Adrenal gland (tissue), 12 donors: ENCODE results near the gene TPGS2. TPM values are rescaled to one million over a fixed set of nuclear protein-coding genes. Genes with fewer than 3 reads are reported as not detected.

Source experiments
- DNase-seq, 7 donors: peaks; one replicate each; pipeline ENCODE4 v3.0.0-alpha.2; 2019 to 2020
- H3K27ac ChIP-seq, 5 donors: fragments of 200-600 bp; sonication (generic) in 4 of 5; 1 replicate in 3 of 5; 2 replicates in 2 of 5; pipeline versions ENCODE4 v1.5.1 to v1.8.0; 2016 to 2020; ENCODE audit warnings: mild to moderate bottlenecking in 1 of 5
- H3K27me3 ChIP-seq: fragments of 200-600 bp; 2 replicates; pipeline ENCODE4 v1.8.0; 2021
- H3K36me3 ChIP-seq, 2 donors: fragments of 200-600 bp; replicated peaks in 1 of 2; 1 replicate in 1 of 2; 2 replicates in 1 of 2; pipeline versions ENCODE4 v1.5.1 to v1.8.0; 2018 to 2022
- H3K4me1 ChIP-seq, 2 donors: fragments of 200-600 bp; replicated peaks in 1 of 2; 1 replicate in 1 of 2; 2 replicates in 1 of 2; pipeline versions ENCODE4 v1.5.1 to v1.8.0; 2018 to 2021
- H3K4me3 ChIP-seq, 4 donors: fragments of 200-600 bp; sonication (generic) in 3 of 4; one replicate each; pipeline ENCODE4 v1.5.1; 2016 to 2018
- H3K9me3 ChIP-seq, 3 donors: fragments of 200-600 bp; sonication (generic) in 1 of 3; replicated peaks in 1 of 3; 1 replicate in 2 of 3; 2 replicates in 1 of 3; pipeline versions ENCODE4 v1.5.1 to v1.8.0; 2016 to 2021
- POLR2A ChIP-seq, 2 donors: fragments of 450-650 bp; IDR thresholded peaks; one replicate each; pipeline ENCODE4 v1.6.1; 2017; ENCODE audit warnings: antibody characterized with exemption in 2 of 2, mild to moderate bottlenecking in 2 of 2, moderate library complexity in 1 of 2
- WGBS, 4 donors: extraction: QIAGEN DNeasy Blood & Tissue Kit in 2 of 4; methylation state at CpG; one replicate each; pipeline versions ENCODE4 v1.1.5 to v1.1.7; 2013 to 2017; 5-methylcytosine and 5-hydroxymethylcytosine counted together
- intact Hi-C, 2 donors: fragments of 100-400 bp; cut with DNase I; formaldehyde crosslinking; loops; one replicate each; pipeline versions ENCODE4 v1.14.1 to v1.15.0; 2022 to 2023
- polyA plus RNA-seq, 3 donors: library from polyadenylated mRNA; stranded (reverse); fragments of 200-250 nt in 2 of 3; fragments of 350-450 nt in 1 of 3; fragmentation: Illumina TruSeq in 1 of 3; extraction: RNeasy Lipid Tissue Mini Kit (QIAGEN cat#74804) in 1 of 3; gene quantifications; one replicate each; pipeline ENCODE4 v1.2.3, GENCODE V29; 2013 to 2014
- total RNA-seq, 9 donors: library from RNA; depleted of rRNA in 4 of 9; stranded (reverse); fragments of >200 nt in 4 of 9; fragments of 120-200 nt in 1 of 9; fragmentation: NEBNext Ultra II Directional in 1 of 9; extraction: Animal tissue kit (Norgen Biotek cat#: 25700) in 1 of 9; gene quantifications; one replicate each; pipeline versions ENCODE4 v1.1.0 to v1.2.4, GENCODE V29; 2013 to 2023
- TF ChIP-seq, protein P1 (sequence below), 6 experiments: fragments of 450-650 bp in 4 of 6; fragments of 200-600 bp in 2 of 6; sonication (generic) in 1 of 6; IDR thresholded peaks; 1 replicate in 5 of 6; 2 replicates in 1 of 6; pipeline versions ENCODE4 v1.5.1 to v1.8.0; 2016 to 2021; ENCODE audit warnings: antibody characterized with exemption in 6 of 6, mild to moderate bottlenecking in 2 of 6, moderate library complexity in 1 of 6
- donor health status: healthy with polysubstance abuse.
- donor health status: Bipolar disorder and iron deficiency.
- donor health status: DM: yes; HTN: yes; CAD: no.
- donor health status: DM: no; HTN: no; CAD: no.
- donor health status: DM: no; HTN: no; CAD: no.
- donor health status: DM: yes; HTN: yes; CAD: no.

The TPGS2 gene
- total and polyA plus RNA-seq, 12 donors: 35.3 to 247 (median 87.9) TPM

DNA sequence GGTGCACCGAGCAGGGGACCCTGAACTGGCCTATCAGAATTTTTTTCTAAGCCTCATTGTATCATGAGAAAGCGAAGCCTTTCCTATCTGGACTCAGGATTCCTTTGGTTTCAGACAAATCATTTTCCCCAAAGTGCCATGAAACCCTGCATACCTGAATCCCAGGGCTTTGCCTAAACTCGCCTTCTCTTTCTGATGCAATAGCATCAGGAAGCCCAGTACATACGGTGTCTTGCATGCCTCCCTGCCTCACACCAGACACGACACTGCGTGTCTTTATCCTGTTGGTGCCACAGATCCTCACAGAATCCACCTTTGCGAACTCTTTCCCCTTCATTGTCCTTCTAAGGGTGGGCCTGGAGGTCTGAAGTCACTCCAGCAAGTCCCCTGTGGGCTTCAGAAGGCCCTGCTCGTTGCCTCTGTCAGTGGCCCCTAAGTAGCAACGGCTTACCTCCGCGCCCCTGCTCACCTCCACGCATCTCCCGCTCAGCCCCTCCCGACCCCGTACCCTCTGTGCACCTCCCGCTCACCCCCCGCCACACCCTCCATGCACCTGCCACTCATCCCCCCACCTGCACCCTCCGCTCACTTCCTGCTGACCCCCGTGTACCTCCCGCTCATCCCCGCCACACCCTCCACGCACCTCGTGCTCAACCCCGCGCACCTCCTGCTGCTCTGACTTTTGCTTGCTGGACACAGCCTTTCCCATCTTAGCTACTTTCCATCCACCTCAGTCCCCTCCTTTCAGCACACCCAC, 83.4 kb downstream of the TPGS2 start:
- 93 to 96% (median 94%) methylated on average over 22 to 25 of the region's 25 CpGs for WGBS, 4 donors
- Histone ChIP-seq H3K4me1 (no peaks in the 10 kb centered on the region), H3K4me3 (no peak overlapping the region), H3K27ac (no peak overlapping the region), H3K9me3 (no peaks in the 10 kb centered on the region), H3K36me3 (peaks cover 0 to 20% of the 10 kb centered on the region in 2 donors), H3K27me3 (no peaks in the 10 kb centered on the region)
- TF ChIP-seq POLR2A (IDR thresholded peaks at IDR 0.05): no peak
- TF ChIP-seq, protein P1, sequence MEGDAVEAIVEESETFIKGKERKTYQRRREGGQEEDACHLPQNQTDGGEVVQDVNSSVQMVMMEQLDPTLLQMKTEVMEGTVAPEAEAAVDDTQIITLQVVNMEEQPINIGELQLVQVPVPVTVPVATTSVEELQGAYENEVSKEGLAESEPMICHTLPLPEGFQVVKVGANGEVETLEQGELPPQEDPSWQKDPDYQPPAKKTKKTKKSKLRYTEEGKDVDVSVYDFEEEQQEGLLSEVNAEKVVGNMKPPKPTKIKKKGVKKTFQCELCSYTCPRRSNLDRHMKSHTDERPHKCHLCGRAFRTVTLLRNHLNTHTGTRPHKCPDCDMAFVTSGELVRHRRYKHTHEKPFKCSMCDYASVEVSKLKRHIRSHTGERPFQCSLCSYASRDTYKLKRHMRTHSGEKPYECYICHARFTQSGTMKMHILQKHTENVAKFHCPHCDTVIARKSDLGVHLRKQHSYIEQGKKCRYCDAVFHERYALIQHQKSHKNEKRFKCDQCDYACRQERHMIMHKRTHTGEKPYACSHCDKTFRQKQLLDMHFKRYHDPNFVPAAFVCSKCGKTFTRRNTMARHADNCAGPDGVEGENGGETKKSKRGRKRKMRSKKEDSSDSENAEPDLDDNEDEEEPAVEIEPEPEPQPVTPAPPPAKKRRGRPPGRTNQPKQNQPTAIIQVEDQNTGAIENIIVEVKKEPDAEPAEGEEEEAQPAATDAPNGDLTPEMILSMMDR (IDR thresholded peaks at IDR 0.05): no peak
- no peak for DNase-seq
- intact Hi-C loops: no loop called here

DNA sequence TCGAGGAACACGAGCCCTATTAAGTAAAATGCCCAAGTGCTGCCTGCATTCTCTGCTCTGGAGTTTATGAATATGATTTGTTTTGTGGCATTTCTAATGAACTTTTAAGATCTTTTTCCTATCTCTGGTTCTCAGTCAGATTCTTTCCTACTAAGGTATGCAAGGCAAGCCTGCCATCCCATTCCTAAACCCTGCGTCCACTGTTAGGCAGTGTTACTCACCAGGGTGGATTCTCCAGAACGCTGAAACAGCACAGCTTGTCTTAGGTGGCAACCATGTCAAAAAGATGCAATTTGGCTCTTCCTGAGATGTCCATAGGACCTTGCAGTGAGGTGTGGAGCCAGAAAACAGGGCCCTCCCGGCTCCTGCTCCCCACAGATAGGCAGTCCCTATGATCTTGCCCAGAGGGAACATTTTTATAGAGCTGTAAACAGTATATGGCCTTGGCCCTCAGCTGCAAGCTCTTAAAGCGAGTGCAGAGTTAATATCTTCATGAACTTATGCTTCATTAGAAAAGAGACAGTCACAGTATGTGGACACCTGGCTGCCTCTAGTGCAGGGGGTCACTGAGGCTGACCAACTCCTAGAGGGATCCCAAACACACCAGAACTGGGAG, 84.4 kb downstream of the TPGS2 start:
- Histone ChIP-seq H3K4me3 (no peak overlapping the region), H3K4me1 (no peaks in the 10 kb centered on the region), H3K9me3 (no peaks in the 10 kb centered on the region), H3K27ac (no peak overlapping the region), H3K36me3 (peaks cover 0 to 20% of the 10 kb centered on the region in 2 donors), H3K27me3 (no peaks in the 10 kb centered on the region)
- intact Hi-C loops: no loop called here
- WGBS, 4 donors: 83 to 94% (median 88%) methylated on average over 6 of the region's 6 CpGs
- TF ChIP-seq, protein P1 (IDR thresholded peaks at IDR 0.05): no peak
- no peak for DNase-seq

Other genes starting within 250 kb of the TPGS2 start
- gene KIAA1328, start 125 bp upstream of the TPGS2 start, total RNA-seq: 10 to 100 TPM in 4 of 9 donors, 1 to 10 TPM in 5; 5.3 to 20.5 (median 8.1) TPM
- gene KIAA1328, start 125 bp upstream of the TPGS2 start, polyA plus RNA-seq: 1 to 10 TPM; 2.5 to 4.5 (median 4.4) TPM